ENCODE data around the gene NECAB3. TPM values are rescaled to one million over a fixed set of nuclear protein-coding genes. Genes with fewer than 3 reads are reported as not detected.

Gene NECAB3
- total RNA-seq, 4 donors from 2014 or later, result 30.6 to 71.9 (median 52.9) TPM

DNA sequence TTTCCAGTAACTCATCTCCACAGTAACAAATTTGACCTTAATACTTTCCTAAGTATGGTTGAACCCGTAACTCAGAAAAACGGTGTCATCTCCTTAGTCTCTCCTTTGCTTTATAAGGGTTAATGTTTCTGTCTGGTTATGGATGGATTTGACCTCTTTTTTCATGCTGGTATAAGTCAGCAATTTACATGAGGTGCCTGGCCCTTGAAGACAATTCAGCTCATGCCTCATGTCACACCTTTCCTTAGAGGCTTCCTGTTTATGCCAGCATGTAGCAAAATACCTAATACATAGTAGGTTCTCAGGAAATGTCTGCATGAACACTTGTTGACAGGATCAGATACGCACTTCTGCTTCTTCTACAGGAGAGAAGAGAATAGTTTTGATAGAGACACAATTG is 49.8 kb downstream of the NECAB3 start:
- no peaks in the 10 kb centered on the region for H3K27me3 ChIP-seq
- no peak for TF ChIP-seq POLR2A (IDR thresholded peaks at IDR 0.05)
- TF ChIP-seq EP300 (IDR thresholded peaks at IDR 0.05), result no peak
- TF ChIP-seq, protein P1, sequence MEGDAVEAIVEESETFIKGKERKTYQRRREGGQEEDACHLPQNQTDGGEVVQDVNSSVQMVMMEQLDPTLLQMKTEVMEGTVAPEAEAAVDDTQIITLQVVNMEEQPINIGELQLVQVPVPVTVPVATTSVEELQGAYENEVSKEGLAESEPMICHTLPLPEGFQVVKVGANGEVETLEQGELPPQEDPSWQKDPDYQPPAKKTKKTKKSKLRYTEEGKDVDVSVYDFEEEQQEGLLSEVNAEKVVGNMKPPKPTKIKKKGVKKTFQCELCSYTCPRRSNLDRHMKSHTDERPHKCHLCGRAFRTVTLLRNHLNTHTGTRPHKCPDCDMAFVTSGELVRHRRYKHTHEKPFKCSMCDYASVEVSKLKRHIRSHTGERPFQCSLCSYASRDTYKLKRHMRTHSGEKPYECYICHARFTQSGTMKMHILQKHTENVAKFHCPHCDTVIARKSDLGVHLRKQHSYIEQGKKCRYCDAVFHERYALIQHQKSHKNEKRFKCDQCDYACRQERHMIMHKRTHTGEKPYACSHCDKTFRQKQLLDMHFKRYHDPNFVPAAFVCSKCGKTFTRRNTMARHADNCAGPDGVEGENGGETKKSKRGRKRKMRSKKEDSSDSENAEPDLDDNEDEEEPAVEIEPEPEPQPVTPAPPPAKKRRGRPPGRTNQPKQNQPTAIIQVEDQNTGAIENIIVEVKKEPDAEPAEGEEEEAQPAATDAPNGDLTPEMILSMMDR (IDR thresholded peaks at IDR 0.05), result no peak
- TF ChIP-seq POLR2AphosphoS5 (IDR thresholded peaks at IDR 0.05), result no peak
- H3K9me3 ChIP-seq, result no peaks in the 10 kb centered on the region
- no peak overlapping the region for H3K4me3 ChIP-seq
- no peaks in the 10 kb centered on the region for H3K4me1 ChIP-seq
- peaks cover 0 to 80% of the 10 kb centered on the region in 2 donors for H3K36me3 ChIP-seq
- no peak overlapping the region for H3K27ac ChIP-seq
- ATAC-seq, result no peak
- 82 to 94% methylated on average over 2 to 3 of the region's 3 CpGs for WGBS, 2 donors (ENCODE audit: low coverage in 1 of 2)

GRCh38 chr20:33622705-33623365 is 51.4 kb downstream of the NECAB3 start:
- peaks cover 0 to 65% of the 10 kb centered on the region in 2 donors for H3K36me3 ChIP-seq

GRCh38 chr20:33621717-33622400 is 52.4 kb downstream of the NECAB3 start:
- no peaks in the 10 kb centered on the region for H3K4me1 ChIP-seq
- WGBS, 2 donors (ENCODE audit: low coverage in 1 of 2), result 72 to 95% methylated on average over 4 of the region's 4 CpGs
- no peak for TF ChIP-seq EP300 (IDR thresholded peaks at IDR 0.05)
- no peak for TF ChIP-seq POLR2A (IDR thresholded peaks at IDR 0.05)
- no peak for TF ChIP-seq POLR2AphosphoS5 (IDR thresholded peaks at IDR 0.05)
- TF ChIP-seq, protein P1 (IDR thresholded peaks at IDR 0.05), result no peak
- H3K36me3 ChIP-seq, result peaks cover 0 to 61% of the 10 kb centered on the region in 2 donors
- no peaks in the 10 kb centered on the region for H3K9me3 ChIP-seq
- H3K27me3 ChIP-seq, result no peaks in the 10 kb centered on the region
- H3K27ac ChIP-seq, result no peak overlapping the region
- ATAC-seq, result no peak
- H3K4me3 ChIP-seq, result no peak overlapping the region

More at GRCh38 chr20:33622705-33623365, 51.4 kb downstream of the NECAB3 start:
- no peak overlapping the region for H3K4me3 ChIP-seq
- H3K4me1 ChIP-seq, result no peaks in the 10 kb centered on the region
- no peaks in the 10 kb centered on the region for H3K27me3 ChIP-seq
- ATAC-seq, result no peak
- no peaks in the 10 kb centered on the region for H3K9me3 ChIP-seq
- no peak overlapping the region for H3K27ac ChIP-seq
- WGBS, 2 donors (ENCODE audit: low coverage in 1 of 2), result 82 to 92% methylated on average over 1 to 2 of the region's 10 CpGs
- TF ChIP-seq EP300 (IDR thresholded peaks at IDR 0.05), result no peak
- no peak for TF ChIP-seq POLR2AphosphoS5 (IDR thresholded peaks at IDR 0.05)
- TF ChIP-seq, protein P1 (IDR thresholded peaks at IDR 0.05), result no peak

DNA sequence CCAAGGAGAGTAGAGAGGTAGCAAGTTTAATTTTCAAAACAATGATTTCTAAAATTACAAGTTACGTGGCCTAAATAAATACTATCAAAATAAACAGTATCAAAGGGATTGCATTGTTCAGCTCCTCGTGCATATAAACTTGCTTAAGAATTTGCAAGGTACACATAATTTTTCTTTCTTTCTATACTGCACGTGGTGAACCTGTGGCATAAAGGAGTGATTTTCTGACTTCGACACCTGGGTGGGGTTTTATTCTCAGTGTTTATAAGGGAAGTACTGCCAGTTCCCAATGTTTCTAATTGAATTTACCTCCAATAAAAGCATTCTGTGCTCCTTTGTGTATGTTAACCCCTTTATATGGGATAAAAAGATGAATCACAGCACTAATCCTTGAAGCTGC is 62.2 kb downstream of the NECAB3 start:
- no peaks in the 10 kb centered on the region for H3K9me3 ChIP-seq
- 49 to 54% methylated on average over 4 of the region's 4 CpGs for WGBS, 2 donors (ENCODE audit: low coverage in 1 of 2)
- TF ChIP-seq, protein P1 (IDR thresholded peaks at IDR 0.05), result no peak
- TF ChIP-seq POLR2A (IDR thresholded peaks at IDR 0.05), result no peak
- no peak for TF ChIP-seq EP300 (IDR thresholded peaks at IDR 0.05)
- TF ChIP-seq POLR2AphosphoS5 (IDR thresholded peaks at IDR 0.05), result no peak
- ATAC-seq, result no peak
- H3K4me1 ChIP-seq, result no peaks in the 10 kb centered on the region
- H3K36me3 ChIP-seq, result peaks cover 0 to 96% of the 10 kb centered on the region in 2 donors
- H3K27ac ChIP-seq, result no peak overlapping the region
- H3K27me3 ChIP-seq, result no peaks in the 10 kb centered on the region
- H3K4me3 ChIP-seq, result no peak overlapping the region

GRCh38 chr20:33611106-33611505 is 63.1 kb downstream of the NECAB3 start:
- no peak overlapping the region for H3K4me3 ChIP-seq
- no peaks in the 10 kb centered on the region for H3K27me3 ChIP-seq
- H3K27ac ChIP-seq, result no peak overlapping the region
- WGBS, 2 donors (ENCODE audit: low coverage in 1 of 2), result 89 to 94% methylated on average over 5 of the region's 5 CpGs
- no peak for TF ChIP-seq EP300 (IDR thresholded peaks at IDR 0.05)
- TF ChIP-seq, protein P1 (IDR thresholded peaks at IDR 0.05), result no peak
- no peak for TF ChIP-seq POLR2AphosphoS5 (IDR thresholded peaks at IDR 0.05)
- no peak for TF ChIP-seq POLR2A (IDR thresholded peaks at IDR 0.05)
- H3K4me1 ChIP-seq, result no peaks in the 10 kb centered on the region
- no peaks in the 10 kb centered on the region for H3K9me3 ChIP-seq
- ATAC-seq, result no peak
- peaks cover 0 to 91% of the 10 kb centered on the region in 2 donors for H3K36me3 ChIP-seq
